COR-L47 (cell line): ENCODE measurements around the gene PPP3R1.
A peak's percentile ranks its signal among the peaks of the same experiment; 100 is the strongest.

Experiments used
- DNase-seq: peaks from one replicate; lab custom pipeline; 2025; lab: John Stamatoyannopoulos, UW

PPP3R1 gene, protein sequence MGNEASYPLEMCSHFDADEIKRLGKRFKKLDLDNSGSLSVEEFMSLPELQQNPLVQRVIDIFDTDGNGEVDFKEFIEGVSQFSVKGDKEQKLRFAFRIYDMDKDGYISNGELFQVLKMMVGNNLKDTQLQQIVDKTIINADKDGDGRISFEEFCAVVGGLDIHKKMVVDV

DNA sequence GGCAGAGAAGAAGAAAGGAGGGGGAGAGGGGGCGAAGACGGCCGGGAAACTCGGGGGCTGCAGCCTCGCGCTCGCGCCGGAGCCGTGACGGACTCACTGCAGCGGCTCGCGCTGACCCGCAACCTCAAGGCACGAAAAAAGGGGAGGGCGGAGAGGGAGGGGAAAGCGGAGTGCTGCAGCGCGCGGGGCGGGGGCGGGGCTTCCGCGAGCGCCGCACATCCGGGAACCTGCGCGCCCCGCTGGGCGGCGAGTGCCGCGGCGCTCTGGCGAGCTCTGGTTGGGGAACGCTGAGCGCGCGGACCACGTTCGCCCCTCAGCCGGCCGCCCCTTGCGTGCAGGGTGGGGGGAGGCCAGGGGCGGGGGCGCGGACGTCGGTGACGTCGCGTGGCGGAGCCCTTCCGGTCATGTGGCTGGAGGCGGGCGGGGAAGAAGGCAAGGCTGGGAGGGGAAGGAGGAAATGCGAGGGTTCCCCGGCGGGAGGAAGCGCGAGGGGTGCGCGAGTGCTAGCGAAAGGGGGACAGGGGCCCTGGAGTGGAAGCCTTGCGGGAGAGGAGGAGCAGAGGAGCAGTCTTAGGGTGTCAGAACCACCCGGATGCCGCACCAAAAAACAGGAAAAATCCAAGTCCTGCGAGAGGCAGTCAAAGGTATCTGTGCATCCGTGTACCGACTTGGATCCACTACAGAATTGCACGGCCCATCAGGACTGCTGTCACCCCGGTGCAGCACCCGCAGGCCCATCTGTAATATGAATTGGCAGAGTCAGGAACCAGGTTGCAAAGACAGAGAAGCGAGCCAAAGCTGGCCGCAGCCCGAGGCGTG, at the start of gene PPP3R1:
Gene PPP3R1 (minus strand): TSS at position 133 of the 819 bp plus-strand sequence. CDS start 405 bp downstream, outside the sequence.
- peak; percentile 95 for DNase-seq

DNA sequence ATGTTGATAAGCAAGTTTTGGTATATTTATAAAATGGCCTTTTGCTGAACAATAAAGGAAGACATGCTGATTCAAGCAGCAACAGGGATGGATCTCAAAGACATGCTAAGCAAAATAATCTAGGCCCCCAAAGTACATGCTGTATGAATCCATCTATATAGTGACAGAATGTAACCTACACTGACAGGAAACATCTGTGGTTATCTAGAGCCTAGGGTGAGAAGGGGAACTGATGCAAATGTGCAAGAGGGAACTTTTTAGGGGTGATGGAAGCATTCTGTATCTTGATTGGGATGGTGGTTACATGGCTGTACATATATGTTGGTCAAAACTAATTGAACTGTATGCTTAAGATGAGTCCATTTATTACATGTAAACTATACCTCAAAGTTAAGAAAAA, 43.2 kb upstream of the PPP3R1 start:
- no peak for DNase-seq

DNA sequence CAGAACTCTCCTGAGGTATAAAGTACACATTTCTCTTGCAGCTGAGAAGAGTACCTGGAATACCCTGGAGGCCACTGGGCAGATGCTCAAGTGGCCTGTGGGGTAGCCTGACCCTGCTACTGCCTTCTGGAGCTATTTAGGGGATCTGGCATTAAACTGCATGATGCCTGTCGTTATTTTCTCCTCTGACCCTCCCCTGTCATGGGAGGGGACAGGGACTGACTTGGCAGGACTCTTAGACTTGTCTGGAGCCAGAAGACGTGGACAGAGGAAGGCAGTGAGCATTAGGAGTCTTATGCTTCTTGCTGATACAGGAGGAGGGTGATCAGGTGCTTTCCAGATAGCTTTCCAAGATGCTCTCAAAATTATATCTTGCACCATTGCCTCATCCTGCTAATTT, 42.6 kb upstream of the PPP3R1 start:
- DNase-seq = no peak

DNA sequence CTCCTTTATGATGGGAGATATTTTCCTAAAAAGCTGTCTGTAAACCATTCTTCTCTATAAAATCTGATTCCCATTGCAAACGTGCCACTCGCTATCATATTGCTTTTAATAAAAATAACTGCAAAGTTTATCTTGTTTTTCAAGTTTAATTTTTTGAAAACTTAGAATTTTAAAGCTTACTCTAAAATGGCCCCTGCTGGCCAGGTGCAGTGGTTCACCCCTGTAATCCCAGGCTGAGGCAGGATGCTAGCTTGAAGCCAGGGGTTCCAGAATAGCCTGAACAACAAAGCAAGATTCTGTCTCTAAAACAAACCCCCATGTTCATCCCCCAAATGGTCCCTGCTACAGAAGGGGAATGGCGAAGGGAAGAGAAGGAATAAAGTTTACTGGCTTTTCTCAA, 41.9 kb upstream of the PPP3R1 start:
- DNase-seq = no peak

DNA sequence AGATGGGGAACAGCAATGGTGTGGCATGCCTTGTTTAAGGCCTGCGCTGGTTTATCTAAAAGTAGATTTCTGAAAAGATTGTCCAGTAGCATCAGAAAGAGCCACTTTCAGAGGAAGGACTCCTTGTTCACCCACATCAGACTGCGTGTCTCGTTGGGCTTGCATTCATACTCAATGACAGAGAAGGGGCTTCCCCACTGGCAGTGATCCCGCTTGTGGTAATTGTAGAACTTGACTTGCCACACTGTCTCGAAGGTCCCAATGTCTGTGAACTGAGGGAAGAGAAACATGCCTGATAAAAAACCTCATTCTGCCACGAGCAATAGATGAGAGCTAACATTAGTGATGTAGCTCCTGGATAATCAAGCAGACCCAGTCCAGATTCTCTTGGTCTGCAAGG, 41.4 kb upstream of the PPP3R1 start:
- DNase-seq = no peak

DNA sequence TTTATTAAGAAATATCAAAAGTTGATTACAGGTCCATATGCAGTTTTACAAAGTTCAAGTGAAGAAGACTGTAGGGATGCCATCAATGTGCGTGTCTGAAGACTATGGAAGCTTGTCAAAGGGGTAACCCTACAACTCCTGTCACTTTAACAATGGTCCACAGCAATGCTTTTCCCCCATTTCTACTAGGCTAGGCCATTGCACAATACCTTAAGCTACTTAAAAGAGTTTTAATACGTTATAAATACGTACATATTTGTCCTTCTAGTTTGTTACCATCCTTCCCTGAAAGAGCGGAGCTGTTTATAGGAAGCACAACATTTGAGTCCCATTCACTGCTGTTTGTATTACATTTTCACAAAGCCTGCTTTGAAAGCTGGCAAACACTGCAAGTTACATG, 40.7 kb upstream of the PPP3R1 start:
- no peak for DNase-seq

DNA sequence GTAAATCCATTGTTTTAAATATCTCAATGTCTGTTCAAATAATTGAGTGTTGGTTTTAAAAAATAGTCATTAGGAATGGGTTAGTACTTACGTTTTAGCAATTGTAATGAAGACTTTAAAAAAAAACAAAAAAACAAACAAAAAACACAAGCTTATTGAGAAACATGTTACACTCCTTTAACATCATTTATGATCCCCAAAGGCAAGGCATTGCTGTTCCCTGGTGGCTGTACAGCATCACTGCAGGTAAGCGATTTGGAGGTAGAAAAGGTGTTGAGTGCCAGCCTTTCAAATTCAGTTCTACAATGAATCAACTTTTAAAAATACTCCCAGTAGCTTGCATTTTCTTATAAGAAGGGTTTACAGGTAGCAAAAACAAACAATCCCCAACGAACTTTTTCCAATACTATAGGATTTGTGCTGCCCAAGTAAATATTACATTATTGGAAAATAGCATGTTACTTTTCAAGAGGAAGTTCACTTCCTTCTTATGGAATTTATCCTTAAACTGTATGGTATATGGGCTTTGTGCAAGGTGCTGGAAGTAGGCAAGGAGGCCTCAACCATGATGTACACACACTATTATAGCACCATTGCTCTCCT, 39.9 kb upstream of the PPP3R1 start:
- DNase-seq = peak; percentile 48

DNA sequence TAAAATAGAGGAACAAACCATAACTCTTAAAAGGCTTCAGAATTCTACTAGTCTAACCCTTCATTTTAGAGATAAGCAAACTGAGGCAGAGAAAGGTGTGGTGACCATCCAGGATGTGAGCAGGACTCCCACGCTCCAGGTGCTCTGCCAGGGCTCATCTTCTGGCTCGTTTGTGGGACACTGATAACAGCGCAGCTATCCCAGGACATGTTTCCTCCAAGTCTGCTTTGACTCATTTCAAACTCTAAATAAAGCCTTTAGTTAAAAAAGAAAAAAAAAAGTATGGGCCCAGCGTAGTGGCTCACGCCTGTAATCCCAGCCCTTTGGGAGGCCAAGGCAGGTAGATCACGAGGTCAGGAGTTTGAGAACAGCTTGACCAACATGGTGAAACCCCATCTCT, 39.0 kb upstream of the PPP3R1 start:
- DNase-seq = no peak

DNA sequence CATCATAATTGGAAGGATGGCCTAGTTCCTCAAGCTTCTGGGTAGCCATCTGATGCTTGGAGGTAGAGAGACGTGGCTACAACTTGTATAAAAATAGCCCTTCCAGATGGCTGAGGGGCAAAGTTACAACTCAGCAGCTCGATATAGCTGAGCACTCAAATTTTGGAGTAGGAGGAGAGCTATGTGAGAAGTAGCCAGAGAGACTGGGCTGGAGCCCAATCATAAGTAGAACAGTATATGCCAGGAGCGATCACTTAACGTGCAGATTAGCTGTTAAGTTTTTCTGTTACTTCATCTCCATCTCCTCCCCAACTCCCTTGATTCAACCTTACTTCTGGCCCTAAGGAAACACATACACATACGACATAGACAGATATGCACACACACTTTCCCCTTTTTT, 38.6 kb upstream of the PPP3R1 start:
- no peak for DNase-seq

DNA sequence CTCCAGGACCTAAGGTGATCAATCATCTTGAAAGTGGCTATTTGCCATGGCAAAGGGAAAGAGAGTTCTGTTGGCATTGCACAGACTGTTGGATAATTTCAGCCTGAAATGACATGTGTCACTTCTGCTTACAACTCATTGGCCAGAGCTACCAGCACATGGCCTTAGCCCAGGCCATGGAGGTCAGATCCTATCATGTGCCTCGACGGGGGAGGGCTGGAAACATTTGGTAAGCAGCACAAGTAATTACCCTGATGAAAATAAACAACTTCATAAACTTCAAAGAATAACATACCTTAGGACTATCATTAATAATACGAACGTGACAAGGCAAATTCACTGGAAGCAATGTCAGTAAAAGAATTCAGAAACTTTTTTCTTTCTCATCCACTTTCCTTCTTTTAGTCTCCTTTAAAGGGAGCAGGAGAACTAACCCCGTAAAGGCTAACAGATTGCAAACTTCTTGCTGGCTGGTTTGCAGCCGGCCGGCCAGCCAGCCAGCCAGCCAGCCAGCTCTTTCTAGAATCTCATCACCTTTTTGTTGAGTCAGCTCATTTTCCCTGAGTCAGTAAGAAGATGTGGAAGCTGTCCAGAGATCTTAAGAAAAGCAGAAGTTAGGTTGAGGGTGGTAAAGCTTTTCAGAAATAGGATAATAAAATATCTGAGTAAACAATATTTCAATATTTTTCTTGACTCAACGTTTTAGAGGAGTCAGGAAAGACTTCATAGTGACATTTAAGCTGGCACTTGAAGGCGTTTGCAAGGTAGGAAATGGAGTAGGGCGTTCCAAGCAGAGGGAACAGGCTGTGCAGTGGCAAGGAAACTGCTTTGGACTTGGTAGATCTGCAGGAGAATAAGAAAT, 35.5 kb upstream of the PPP3R1 start:
- no peak for DNase-seq

DNA sequence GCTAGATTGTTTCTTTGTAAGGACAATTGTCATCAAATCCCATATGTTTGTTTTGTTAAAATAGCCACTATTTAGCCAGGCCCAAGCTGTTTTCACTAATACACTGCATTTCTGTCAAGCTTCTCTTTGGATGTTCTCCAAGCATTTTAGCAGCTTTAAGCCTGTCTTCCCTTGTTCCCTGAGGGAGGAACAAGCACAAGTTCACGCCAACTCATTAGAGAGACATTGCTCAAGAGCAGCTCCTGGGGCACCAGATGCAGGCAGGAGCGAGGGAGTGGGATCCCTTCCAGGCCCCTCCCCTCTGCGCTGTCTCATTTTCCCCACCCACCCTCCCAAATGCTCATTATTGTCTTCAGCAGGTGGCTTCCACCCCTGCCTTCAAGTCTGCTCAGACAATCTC, 32.6 kb upstream of the PPP3R1 start:
- DNase-seq = peak; percentile 52

DNA sequence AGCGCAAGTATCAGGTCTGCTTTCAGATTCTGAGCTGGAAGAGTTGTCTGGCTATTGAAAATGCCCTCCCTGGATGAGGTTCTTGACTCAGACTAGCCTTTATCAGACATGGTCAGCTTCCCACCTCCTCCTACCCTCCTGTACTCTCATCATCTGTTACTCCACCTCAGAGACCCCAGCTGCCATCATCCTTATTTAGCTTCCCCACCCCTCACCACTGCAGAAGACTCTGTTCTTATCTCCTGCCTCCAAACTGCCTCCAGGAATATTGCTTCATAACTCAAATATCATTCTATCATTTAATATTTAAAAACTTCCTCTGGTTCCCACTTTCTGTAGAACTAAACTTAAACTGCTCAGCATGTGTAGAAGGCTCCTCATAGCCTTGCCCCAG, 31.1 kb upstream of the PPP3R1 start:
- no peak for DNase-seq

DNA sequence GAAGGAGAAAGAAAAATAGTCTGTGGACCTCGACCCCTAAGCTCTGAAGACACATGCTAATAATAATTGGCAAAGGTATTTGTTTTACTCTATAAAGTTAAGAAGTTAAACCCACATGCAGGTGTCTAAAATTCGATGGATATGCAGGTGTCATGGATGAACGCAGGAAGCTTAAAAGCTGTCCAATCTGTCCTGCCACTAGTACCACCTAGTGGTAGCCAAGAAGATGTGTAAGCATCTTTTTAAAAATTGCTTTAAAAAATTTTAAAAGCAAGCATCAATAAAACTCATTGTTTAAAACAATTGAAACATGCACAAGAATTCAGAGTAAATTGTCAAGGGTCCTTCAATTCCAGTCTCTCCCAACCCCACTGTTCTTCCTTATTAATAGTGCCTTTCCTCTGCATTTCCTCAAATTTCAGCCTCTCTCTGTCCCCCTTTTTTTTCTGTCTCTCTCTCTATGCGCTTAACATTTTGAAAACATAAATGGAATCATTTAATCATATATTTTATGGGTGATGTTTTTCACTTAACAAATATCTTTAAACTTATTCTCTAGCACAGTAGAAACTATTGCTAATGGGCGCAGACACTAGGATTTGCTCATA, 30.6 kb upstream of the PPP3R1 start:
- peak; percentile 36 for DNase-seq

DNA sequence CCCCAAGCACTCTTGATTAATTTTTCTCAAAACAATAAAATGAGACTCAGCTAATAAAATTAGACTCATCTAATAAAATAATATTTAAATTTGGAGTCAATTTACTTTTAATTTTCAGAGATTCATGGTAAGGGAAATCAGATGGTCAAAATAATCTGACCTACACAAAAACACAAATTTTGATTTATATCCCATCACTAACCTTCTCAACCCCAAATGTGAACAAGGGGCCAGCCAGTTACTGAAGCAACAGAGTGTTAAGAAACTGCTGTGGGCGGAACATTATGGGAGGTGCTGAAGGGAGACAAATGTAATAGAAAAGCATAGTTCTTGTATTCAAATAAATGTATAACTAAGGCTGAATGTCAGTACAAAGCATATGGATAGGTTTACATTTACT, 28.5 kb upstream of the PPP3R1 start:
- DNase-seq = no peak

DNA sequence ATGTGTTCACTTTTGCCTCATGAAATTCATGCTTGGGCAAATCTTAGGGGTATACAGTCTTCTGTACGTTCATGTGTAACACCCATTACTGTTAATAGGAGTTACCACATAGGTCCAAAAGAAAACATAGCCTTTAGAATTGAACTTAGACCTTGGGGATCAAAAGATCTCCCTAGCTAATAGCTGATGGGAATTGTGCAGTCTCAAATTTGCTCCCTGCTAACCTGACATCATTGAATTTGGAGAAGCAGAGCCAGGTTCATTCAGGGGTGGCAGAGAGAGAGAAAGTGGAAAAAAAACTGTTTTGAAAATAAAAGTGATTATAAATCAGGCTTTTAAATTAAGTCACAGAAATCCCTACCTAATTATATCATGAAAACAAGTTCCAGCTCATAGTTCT, 28.0 kb upstream of the PPP3R1 start:
- DNase-seq = no peak

DNA sequence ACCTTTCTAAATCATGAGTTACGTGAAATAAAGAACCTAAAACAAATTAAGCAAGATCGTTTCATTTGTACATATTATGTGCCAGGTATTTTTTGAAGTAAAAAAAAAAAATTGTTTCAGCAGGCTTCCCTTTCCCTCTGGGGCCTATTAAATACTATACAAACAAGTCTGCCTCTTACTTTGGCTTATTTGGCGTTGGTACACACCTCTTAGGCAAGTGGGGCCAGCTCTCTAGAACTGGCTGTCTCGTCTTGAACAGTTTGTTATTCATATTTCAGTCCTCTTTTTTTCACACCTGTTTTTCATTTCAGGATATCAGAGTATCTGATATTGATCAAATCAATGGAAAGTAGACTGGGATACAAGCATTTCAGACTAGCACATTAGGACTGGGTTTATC, 27.4 kb upstream of the PPP3R1 start:
- no peak for DNase-seq

DNA sequence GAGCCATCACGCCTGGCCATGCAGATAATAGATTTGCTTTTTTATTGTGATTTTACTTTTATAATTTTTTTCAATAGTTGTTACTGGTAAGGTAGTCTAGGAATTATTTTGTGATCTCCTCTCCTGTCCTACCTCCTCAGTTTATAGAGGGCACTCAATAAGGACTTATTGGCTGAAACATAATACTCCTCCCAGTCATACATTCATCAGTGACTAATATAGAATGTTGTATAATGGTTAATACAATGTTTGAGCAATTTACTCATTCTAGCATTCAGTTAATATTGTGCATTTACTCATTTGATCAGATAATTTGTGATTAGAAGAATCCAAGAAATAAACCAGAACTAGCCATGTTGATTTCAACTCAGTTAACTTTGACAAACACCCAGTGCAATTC, 25.8 kb upstream of the PPP3R1 start:
- no peak for DNase-seq

DNA sequence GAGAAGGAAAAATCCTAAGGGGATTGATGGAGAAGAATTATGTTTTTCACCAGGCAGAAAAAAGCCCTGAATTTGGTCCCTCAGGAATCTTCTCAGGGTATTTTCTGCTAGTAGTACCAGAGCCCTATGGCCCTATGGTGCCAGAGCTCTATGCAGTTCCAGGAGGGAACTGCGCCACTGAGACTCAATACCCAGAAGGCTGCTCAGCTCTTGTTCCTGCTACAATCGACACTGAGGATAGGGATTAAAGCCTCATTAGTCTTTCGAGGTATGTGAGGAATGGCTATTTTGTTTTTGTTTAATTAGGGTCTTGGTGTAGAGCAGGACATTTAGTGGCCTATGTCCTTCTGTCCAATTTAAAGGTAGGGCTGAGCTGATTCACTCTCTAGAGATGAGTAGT, 21.7 kb upstream of the PPP3R1 start:
- DNase-seq = no peak

DNA sequence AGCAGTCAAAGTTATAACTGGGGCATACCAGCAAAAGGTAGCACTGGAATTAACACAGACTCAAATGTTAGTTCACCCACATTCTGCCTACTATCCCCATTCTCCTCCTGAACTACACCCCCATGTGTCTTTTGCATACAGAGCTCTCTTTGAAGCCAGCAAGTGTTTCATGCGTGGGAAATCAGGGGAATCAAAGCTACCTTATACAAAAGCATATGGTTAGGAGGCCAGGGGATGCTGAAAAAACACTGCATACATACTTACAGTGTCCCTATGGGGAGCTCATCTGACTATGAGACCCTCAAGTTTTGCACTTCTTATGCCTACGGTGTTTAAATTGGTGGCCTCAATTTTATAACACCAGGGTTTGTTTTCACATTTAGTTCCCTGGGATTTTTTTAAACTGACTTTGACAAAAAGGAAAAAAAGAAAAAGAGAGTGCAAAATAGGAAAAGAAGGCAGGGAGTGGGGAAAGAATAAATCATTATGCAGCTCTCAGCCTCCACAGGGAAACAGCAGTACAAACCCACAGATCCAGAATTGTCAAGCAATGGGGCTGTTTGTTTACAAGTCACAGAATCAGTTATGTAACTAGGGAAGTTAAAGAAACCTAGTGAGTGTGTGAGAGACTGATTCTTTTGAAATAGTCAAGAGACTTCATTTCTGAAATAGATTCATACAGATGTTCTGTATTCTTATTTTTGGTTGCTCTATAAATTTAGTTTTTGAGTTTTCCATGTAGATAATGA, 20.1 kb upstream of the PPP3R1 start:
- no peak for DNase-seq

DNA sequence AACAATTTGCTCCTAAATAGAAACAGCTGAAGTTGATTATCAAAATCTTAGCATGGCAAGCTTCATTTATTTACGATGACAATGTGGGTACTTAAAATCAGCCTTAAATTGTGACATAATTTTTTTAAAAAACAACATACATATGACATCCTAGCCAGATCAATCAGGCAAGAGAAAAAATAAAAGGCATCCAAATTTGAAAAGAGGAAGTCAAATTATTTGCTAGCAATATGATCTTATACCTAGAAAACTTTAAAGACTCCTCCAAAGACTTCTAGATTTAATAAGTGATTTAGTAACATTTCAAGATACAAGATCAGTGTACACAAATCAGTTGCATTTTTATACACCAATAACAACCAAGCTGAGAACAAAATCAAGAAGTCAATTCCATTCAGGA, 14.3 kb upstream of the PPP3R1 start:
- no peak for DNase-seq

DNA sequence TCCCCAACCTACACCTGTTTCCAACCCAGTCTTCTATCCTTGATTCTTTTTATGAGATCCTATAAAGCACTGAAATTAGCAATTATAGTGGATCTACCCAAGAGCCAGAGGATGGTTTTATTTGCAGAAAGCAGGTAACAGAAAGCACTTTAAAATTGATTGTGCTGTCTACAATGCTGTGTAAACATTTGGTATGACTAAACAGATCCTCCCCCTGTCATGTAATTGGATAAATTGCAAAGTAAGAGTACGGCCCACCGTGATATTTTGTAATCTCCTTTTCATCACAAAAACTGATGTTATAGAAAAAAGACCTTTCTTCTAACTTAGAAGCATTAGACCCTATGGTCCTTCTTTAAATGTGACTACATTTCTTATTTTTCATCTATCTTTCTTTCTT, 11.3 kb upstream of the PPP3R1 start:
- DNase-seq = peak; percentile 48
